Suprapubic skin (tissue), 4 donors: ENCODE data around the gene SLC2A5.

Experiments
- POLR2A ChIP-seq, 2 donors: fragments of 450-650 bp; IDR thresholded peaks; one replicate each; pipeline ENCODE4 v1.6.1; 2017; ENCODE audit warnings: antibody characterized with exemption in 2 of 2, mild to moderate bottlenecking in 2 of 2, moderate library complexity in 2 of 2
- POLR2AphosphoS5 ChIP-seq, 3 donors: sonication (generic); formaldehyde crosslinking; IDR thresholded peaks; one replicate each; pipeline ENCODE4 v1.6.1; 2017; ENCODE audit warnings: antibody characterized with exemption in 3 of 3
- TF ChIP-seq, protein P1 (sequence below), 2 donors: fragments of 200-600 bp in 1 of 2; fragments of 450-650 bp in 1 of 2; sonication (generic) in 1 of 2; IDR thresholded peaks; one replicate each; pipeline ENCODE4 v1.5.1; 2016 to 2019; ENCODE audit warnings: antibody characterized with exemption in 2 of 2, mild to moderate bottlenecking in 1 of 2, moderate library complexity in 1 of 2

DNA sequence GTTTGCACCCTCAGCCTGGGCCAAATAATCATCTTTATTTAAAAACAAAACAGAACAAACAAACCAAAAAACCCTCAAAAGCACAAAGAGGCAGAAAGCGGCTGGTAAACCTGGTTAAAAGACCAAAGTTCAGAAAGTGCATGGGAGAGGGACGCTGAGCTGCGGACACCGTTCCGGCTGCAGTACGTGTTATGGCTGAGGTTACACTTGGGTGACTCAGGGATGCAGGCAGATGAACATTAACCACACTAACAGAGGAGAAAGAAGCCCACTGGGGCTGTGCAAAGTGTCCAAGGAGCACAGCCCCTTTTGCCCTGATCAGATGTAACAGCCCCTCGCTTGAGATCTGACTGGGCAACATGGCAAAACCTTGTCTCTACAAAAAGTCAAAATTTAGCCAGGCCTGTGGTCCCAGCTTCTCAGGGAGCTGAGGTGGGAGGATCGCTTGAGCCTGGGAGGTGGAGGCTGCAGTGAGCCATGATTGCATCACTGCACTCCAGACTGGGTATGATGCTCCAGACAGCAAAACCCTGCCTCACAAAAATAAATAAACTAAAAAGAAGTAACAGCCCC is 31.1 kb upstream of the SLC2A5 start:
- TF ChIP-seq, protein P1, sequence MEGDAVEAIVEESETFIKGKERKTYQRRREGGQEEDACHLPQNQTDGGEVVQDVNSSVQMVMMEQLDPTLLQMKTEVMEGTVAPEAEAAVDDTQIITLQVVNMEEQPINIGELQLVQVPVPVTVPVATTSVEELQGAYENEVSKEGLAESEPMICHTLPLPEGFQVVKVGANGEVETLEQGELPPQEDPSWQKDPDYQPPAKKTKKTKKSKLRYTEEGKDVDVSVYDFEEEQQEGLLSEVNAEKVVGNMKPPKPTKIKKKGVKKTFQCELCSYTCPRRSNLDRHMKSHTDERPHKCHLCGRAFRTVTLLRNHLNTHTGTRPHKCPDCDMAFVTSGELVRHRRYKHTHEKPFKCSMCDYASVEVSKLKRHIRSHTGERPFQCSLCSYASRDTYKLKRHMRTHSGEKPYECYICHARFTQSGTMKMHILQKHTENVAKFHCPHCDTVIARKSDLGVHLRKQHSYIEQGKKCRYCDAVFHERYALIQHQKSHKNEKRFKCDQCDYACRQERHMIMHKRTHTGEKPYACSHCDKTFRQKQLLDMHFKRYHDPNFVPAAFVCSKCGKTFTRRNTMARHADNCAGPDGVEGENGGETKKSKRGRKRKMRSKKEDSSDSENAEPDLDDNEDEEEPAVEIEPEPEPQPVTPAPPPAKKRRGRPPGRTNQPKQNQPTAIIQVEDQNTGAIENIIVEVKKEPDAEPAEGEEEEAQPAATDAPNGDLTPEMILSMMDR (IDR thresholded peaks at IDR 0.05): no peak
- no peak for TF ChIP-seq POLR2A (IDR thresholded peaks at IDR 0.05)
- TF ChIP-seq POLR2AphosphoS5 (IDR thresholded peaks at IDR 0.05): no peak
